Activated CD4-positive, alpha-beta memory T cell treated with anti-CD3 and anti-CD28 coated beads, Interleukin-2, amount 10 ng/mL, durations not matched to agents 7 days and 5 days (primary cell): ENCODE measurements around the gene SOWAHA. TPM values are rescaled to one million over a fixed set of nuclear protein-coding genes. Genes with fewer than 3 reads are reported as not detected.

ENCODE experiments used
- CTCF ChIA-PET: fragments of 350-600 bp; sonication (Branson Sonifier 250); formaldehyde crosslinking; loops from one replicate; lab custom pipeline; 2021; ENCODE audit warnings: antibody characterized with exemption, inconsistent platforms; lab: Charles Lee
- POLR2A ChIA-PET: fragments of 350-600 bp; sonication (Branson Sonifier 250); formaldehyde crosslinking; loops from one replicate; lab custom pipeline; 2021; ENCODE audit warnings: antibody characterized with exemption; lab: Charles Lee
- DNase-seq: peaks from one replicate; pipeline ENCODE4 v3.0.0-alpha.2; 2020
- H3K27ac Mint-ChIP-seq: one replicate; pipeline ENCODE4 v1.8.0; 2021; ENCODE audit warnings: mild to moderate bottlenecking, mixed read lengths
- H3K27me3 Mint-ChIP-seq: one replicate; pipeline ENCODE4 v1.8.0; 2021; ENCODE audit warnings: mixed read lengths
- H3K36me3 Mint-ChIP-seq: one replicate; pipeline ENCODE4 v1.8.0; 2021; ENCODE audit warnings: low read depth, mixed read lengths
- H3K4me1 Mint-ChIP-seq: one replicate; pipeline ENCODE4 v1.8.0; 2021; ENCODE audit warnings: mixed read lengths
- H3K4me3 Mint-ChIP-seq: one replicate; pipeline ENCODE4 v1.8.0; 2021; ENCODE audit warnings: mild to moderate bottlenecking, mixed read lengths
- H3K9me3 Mint-ChIP-seq: one replicate; pipeline ENCODE4 v1.8.0; 2021; ENCODE audit warnings: mixed read lengths
- total RNA-seq, 2 experiments: library from RNA; stranded (reverse); gene quantifications; one replicate each; pipeline ENCODE4 v1.2.3, GENCODE V29; 2021

Gene SOWAHA
- total RNA-seq, 2 experiments from 2014 or later, result not detected

DNA sequence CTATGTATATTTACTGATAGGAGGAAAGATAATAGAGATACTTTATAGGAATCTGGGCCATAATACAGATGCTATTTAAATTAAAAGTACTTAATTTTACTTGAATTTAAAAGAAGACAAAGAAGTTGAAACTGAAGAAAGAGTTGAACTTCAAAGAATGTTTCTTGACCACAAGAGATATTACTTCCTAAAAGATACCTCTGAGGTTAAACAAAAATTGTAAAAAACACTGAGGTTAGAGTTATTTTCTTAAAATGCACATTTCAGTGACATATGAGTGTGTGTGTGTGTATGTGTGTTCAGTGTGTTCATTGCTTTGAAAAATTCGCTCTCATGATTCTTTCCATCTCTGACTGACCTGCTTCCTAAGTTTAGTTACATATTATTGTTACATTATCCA, 32.5 kb upstream of the SOWAHA start:
- peaks cover 48% of the 10 kb centered on the region for H3K27me3 Mint-ChIP-seq
- H3K27ac Mint-ChIP-seq, result no peak overlapping the region
- H3K4me1 Mint-ChIP-seq, result peaks cover 19% of the 10 kb centered on the region
- no peaks in the 10 kb centered on the region for H3K9me3 Mint-ChIP-seq
- DNase-seq, result no peak
- ChIA-PET CTCF (no interaction called here), POLR2A (no interaction called here)
- H3K4me3 Mint-ChIP-seq, result no peak overlapping the region
- H3K36me3 Mint-ChIP-seq, result peaks cover 3% of the 10 kb centered on the region

DNA sequence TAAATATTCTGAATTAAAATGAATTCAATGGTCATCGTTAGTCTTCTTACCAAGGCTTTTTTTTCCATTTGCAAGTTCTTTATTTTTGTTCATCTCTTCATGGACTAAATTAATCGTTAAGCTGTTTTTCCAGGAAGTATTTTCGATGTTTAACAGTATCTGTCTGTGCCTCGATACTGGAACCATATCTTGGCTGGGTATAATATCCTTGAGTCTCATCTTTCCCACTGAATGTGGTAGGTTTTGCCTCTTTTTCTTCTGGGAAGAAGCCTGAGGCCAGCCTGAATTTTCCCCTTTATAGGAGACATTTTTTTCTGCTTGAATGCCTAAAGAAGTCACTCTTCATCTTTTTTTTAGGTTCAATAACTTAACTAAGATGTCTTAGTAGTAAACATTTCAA, 32.1 kb upstream of the SOWAHA start:
- Mint-ChIP-seq H3K27me3 (peaks cover 53% of the 10 kb centered on the region), H3K36me3 (peaks cover 3% of the 10 kb centered on the region), H3K9me3 (no peaks in the 10 kb centered on the region), H3K4me3 (no peak overlapping the region), H3K27ac (no peak overlapping the region), H3K4me1 (peaks cover 15% of the 10 kb centered on the region)
- ChIA-PET POLR2A (no interaction called here), CTCF (no interaction called here)
- DNase-seq, result no peak

DNA sequence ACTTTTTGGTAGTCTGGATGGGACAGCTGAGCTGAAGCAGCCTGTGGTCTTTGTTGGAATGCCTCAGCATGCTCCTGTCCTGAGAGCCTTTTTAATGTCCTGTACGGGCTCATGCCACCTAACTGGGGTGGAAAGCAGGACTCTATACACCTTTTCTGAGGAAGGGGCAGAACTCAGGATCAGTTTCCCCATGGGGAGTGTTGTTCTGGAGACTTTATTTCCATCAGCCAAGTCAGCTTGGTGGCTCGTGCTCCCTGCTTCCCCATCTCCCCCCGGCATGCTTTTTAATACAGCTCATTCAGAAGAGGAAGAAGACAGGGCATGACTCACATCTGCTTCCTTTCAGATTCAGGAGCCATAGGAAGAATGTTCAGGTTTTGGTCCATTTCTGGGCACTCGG, 31.0 kb upstream of the SOWAHA start:
- no peaks in the 10 kb centered on the region for H3K9me3 Mint-ChIP-seq
- POLR2A ChIA-PET, result no interaction called here

GRCh38 chr5:132785365-132785764, 27.7 kb upstream of the SOWAHA start:
- no peak for DNase-seq
- no peak overlapping the region for H3K4me3 Mint-ChIP-seq
- ChIA-PET POLR2A (interaction anchor here (1.4 kb wide), 1 partner anchor 9 kb away, joined by 3 read pairs; no protein-coding TSS in a partner anchor), CTCF (interaction anchor here (1.2 to 2.3 kb wide), 2 partner anchors 10 to 35 kb away, joined by 3 to 6 read pairs; no protein-coding TSS in a partner anchor)
- peaks cover 40% of the 10 kb centered on the region for H3K27me3 Mint-ChIP-seq
- H3K27ac Mint-ChIP-seq, result no peak overlapping the region
- no peaks in the 10 kb centered on the region for H3K9me3 Mint-ChIP-seq
- no peaks in the 10 kb centered on the region for H3K36me3 Mint-ChIP-seq
- H3K4me1 Mint-ChIP-seq, result peaks cover 5% of the 10 kb centered on the region

More for the DNA sequence above, 31.0 kb upstream of the SOWAHA start:
- Mint-ChIP-seq H3K36me3 (peaks cover 3% of the 10 kb centered on the region), H3K4me3 (no peak overlapping the region), H3K4me1 (peaks cover 13% of the 10 kb centered on the region), H3K27ac (no peak overlapping the region), H3K27me3 (peaks cover 55% of the 10 kb centered on the region)
- CTCF ChIA-PET, result no interaction called here
- DNase-seq, result no peak

DNA sequence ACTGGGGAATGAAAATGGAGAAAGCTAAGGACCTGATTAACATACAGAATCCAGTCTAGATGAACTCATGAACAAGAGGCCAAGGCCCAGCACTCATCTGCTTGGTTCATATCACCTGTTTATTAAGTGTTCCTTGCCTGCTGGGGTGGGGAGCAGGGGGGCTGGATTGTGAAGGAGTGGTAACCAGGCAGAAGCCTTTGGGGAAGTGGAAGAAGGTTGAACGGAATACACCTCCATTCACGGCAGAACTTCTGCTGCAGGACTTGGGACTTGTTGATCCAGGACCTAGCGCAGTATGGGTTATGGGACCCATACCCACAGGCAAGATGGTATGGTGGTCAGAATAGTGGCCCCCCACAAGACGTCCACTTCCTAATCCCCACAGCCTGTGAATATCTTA, 27.2 kb upstream of the SOWAHA start:
- H3K27ac Mint-ChIP-seq, result no peak overlapping the region
- H3K9me3 Mint-ChIP-seq, result no peaks in the 10 kb centered on the region
- CTCF ChIA-PET, result interaction anchor here (1.1 to 2.3 kb wide), 3 partner anchors 11 to 175 kb away, joined by 3 to 6 read pairs (median 3); no protein-coding TSS in a partner anchor
- H3K4me1 Mint-ChIP-seq, result peaks cover 3% of the 10 kb centered on the region
- no peak overlapping the region for H3K4me3 Mint-ChIP-seq
- POLR2A ChIA-PET, result interaction anchor here (1.4 kb wide), 1 partner anchor 10 kb away, joined by 3 read pairs; no protein-coding TSS in a partner anchor
- DNase-seq, result no peak
- peaks cover 39% of the 10 kb centered on the region for H3K27me3 Mint-ChIP-seq
- H3K36me3 Mint-ChIP-seq, result no peaks in the 10 kb centered on the region

GRCh38 chr5:132787076-132787475, 26.0 kb upstream of the SOWAHA start:
- Mint-ChIP-seq H3K27ac (no peak overlapping the region), H3K27me3 (peaks cover 31% of the 10 kb centered on the region)
- CTCF ChIA-PET, result interaction anchor here (2.3 kb wide), 1 partner anchor 33 kb away, joined by 6 read pairs; no protein-coding TSS in a partner anchor

DNA sequence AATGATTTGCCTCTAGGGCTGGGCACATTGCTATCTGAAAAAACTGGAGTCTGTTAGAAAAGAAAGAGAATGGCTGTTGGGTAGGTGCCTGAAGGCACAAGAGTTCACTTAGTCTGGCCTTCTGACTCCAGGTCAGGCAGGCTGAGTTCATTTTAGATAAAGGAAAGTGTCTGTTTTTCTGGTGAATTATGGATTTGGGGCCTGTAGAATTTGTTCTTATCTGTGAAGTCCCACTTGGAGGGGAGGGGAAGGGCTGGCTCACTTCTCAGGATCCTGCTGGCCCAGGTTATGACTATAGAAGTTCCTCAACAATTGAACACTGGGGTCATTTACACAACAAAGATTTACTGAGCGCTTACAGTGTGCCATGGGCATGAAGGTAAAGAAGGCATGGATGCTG, 24.6 kb upstream of the SOWAHA start:
- Mint-ChIP-seq H3K9me3 (no peaks in the 10 kb centered on the region), H3K27ac (no peak overlapping the region), H3K4me3 (no peak overlapping the region), H3K36me3 (no peaks in the 10 kb centered on the region), H3K4me1 (peaks cover 3% of the 10 kb centered on the region), H3K27me3 (peaks cover 33% of the 10 kb centered on the region)
- DNase-seq, result no peak
- ChIA-PET CTCF (no interaction called here), POLR2A (no interaction called here)

More at GRCh38 chr5:132787076-132787475, 26.0 kb upstream of the SOWAHA start:
- Mint-ChIP-seq H3K36me3 (no peaks in the 10 kb centered on the region), H3K4me1 (peaks cover 3% of the 10 kb centered on the region), H3K9me3 (no peaks in the 10 kb centered on the region), H3K4me3 (no peak overlapping the region)
- POLR2A ChIA-PET, result interaction anchor here (1.0 kb wide), 1 partner anchor 11 kb away, joined by 4 read pairs; the partner anchor contains the start of gene SEPTIN8
- no peak for DNase-seq

GRCh38 chr5:132788990-132789886, 23.9 kb upstream of the SOWAHA start:
- DNase-seq, result no peak
- H3K4me1 Mint-ChIP-seq, result peaks cover 3% of the 10 kb centered on the region
- ChIA-PET POLR2A (interaction anchor here (1.6 kb wide), 1 partner anchor 12 kb away, joined by 4 read pairs; no protein-coding TSS in a partner anchor), CTCF (no interaction called here)
- peaks cover 34% of the 10 kb centered on the region for H3K27me3 Mint-ChIP-seq
- H3K27ac Mint-ChIP-seq, result no peak overlapping the region
- H3K4me3 Mint-ChIP-seq, result no peak overlapping the region
- no peaks in the 10 kb centered on the region for H3K9me3 Mint-ChIP-seq
- no peaks in the 10 kb centered on the region for H3K36me3 Mint-ChIP-seq

GRCh38 chr5:132790201-132790865, 22.8 kb upstream of the SOWAHA start:
- POLR2A ChIA-PET, result interaction anchor here (1.6 kb wide), 1 partner anchor 11 kb away, joined by 4 read pairs; no protein-coding TSS in a partner anchor
- Mint-ChIP-seq H3K36me3 (no peaks in the 10 kb centered on the region), H3K4me1 (peaks cover 3% of the 10 kb centered on the region), H3K27me3 (peaks cover 31% of the 10 kb centered on the region), H3K27ac (no peak overlapping the region), H3K4me3 (no peak overlapping the region), H3K9me3 (no peaks in the 10 kb centered on the region)
- CTCF ChIA-PET, result interaction anchor here (0.7 kb wide), 1 partner anchor 333 kb away, joined by 3 read pairs; no protein-coding TSS in a partner anchor
- DNase-seq, result no peak

- Mint-ChIP-seq H3K36me3 (no peaks in the 10 kb centered on the region), H3K4me3 (no peak overlapping the region), H3K27me3 (peaks cover 25% of the 10 kb centered on the region), H3K4me1 (peaks cover 3% of the 10 kb centered on the region), H3K9me3 (no peaks in the 10 kb centered on the region), H3K27ac (no peak overlapping the region)
- ChIA-PET POLR2A (no interaction called here), CTCF (interaction anchor here (0.7 kb wide), 1 partner anchor 334 kb away, joined by 3 read pairs; no protein-coding TSS in a partner anchor)
- DNase-seq, result no peak
Observed at GRCh38 chr5:132791026-132791425, 22.1 kb upstream of the SOWAHA start.

GRCh38 chr5:132797651-132798050, 15.5 kb upstream of the SOWAHA start:
- H3K4me1 Mint-ChIP-seq, result peaks cover 2% of the 10 kb centered on the region
- POLR2A ChIA-PET, result no interaction called here
- H3K4me3 Mint-ChIP-seq, result no peak overlapping the region
- no peaks in the 10 kb centered on the region for H3K9me3 Mint-ChIP-seq
- H3K27ac Mint-ChIP-seq, result no peak overlapping the region
- CTCF ChIA-PET, result interaction anchor here (0.9 to 2.0 kb wide), 2 partner anchors 20 to 271 kb away, joined by 4 to 6 read pairs; no protein-coding TSS in a partner anchor
- DNase-seq, result no peak
- no peaks in the 10 kb centered on the region for H3K36me3 Mint-ChIP-seq
- peaks cover 22% of the 10 kb centered on the region for H3K27me3 Mint-ChIP-seq

GRCh38 chr5:132799392-132799791, 13.7 kb upstream of the SOWAHA start:
- Mint-ChIP-seq H3K27ac (no peak overlapping the region), H3K36me3 (no peaks in the 10 kb centered on the region), H3K4me1 (peaks cover 2% of the 10 kb centered on the region), H3K9me3 (no peaks in the 10 kb centered on the region), H3K4me3 (no peak overlapping the region), H3K27me3 (peaks cover 29% of the 10 kb centered on the region)
- ChIA-PET POLR2A (no interaction called here), CTCF (interaction anchor here (1.5 kb wide), 1 partner anchor 21 kb away, joined by 4 read pairs; no protein-coding TSS in a partner anchor)
- no peak for DNase-seq
